ENCODE measurements around the gene RHBDD2. TPM values are rescaled to one million over a fixed set of nuclear protein-coding genes. Genes with fewer than 3 reads are reported as not detected.

The RHBDD2 gene
- total and polyA plus RNA-seq, 2 experiments from 2014 or later = 61.1 to 178 TPM

DNA sequence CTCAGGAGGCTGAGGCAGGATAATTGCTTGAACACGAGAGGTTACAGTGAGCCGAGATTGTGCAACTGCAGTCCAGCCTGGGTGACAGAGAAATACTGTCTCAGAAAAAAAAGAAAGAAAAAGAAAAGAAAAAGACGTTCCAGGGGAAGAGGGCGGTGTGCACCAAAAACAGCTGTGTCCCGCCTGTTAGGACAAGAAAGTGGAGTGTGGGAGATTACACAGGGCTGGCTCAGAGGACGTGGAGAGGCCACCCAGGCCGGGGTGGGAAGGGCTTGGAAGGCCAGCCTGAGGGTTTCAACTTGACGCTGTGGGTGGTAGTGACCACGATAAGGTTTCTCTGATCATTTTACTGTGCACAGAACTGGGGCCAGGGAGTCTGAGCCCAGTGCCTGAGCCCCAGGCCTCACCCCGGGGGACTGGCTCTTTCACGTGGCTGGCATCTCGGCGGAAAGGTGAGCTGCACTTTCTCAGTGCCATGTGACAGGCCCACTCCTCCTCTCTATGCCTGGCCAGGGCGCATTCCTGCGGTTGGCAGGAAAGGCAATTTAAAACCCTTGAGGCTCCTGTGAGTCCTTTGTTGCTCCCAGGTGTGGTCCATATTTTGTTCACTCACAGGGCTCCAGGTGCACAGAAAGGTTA, 13.9 kb downstream of the RHBDD2 start:
- Histone ChIP-seq H4K20me1 (ENCODE audit: insufficient read depth, poor library complexity, severe bottlenecking) (no peaks in the 10 kb centered on the region), H3K27ac (peak overlapping the region; percentile 32)

DNA sequence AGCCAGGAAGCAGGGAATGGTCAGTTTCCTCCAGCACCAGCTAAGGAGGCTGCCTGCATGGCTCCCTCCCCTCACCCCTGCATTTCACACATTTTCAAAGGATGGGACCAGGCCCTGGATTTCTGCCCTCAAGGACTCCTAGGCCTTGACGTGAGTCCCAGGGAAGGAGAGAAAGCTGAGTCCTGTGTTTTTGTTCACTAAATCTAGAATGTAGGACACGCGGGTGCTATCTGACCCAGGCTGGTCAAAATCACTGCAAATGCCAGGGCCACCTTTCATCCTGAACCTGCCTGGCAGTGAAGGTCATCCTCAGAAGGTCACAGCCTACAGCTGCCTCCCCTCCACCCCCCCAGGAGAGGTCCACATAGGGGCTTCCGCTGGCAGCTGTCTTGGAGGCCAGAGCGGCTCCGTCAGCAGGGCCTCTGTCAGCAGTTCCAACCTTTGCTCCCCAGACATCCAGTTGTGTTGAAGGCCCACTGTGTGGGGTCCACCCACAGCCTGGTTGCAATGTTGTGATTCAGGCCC, 18.0 kb downstream of the RHBDD2 start:
- Histone ChIP-seq H3K9me2 (replicated peaks; ENCODE audit: insufficient read depth) (no peaks in the 10 kb centered on the region), H3K4me3 (no peak overlapping the region), H3K4me1 (ENCODE audit: insufficient read depth) (peaks cover 8% of the 10 kb centered on the region), H3K79me2 (no peaks in the 10 kb centered on the region), H4K20me1 (ENCODE audit: insufficient read depth, poor library complexity, severe bottlenecking) (no peaks in the 10 kb centered on the region), H3K4me2 (no peak overlapping the region), H3K9me3 (ENCODE audit: low read depth) (no peaks in the 10 kb centered on the region), H2AFZ (no peak overlapping the region), H3K27me3 (no peaks in the 10 kb centered on the region), H3K36me3 (replicated peaks; ENCODE audit: insufficient read depth, low read depth) (no peaks in the 10 kb centered on the region), H3K27ac (no peak overlapping the region)
- no peak for DNase-seq (ENCODE audit: low spot score)
- no peak for TF ChIP-seq EZH2phosphoT487 (IDR thresholded peaks at IDR 0.05; ENCODE audit: low read depth, severe bottlenecking, unreplicated experiment)
- TF ChIP-seq CTCF (IDR thresholded peaks at IDR 0.05; ENCODE audit: poor library complexity) = no peak
- TF ChIP-seq EZH2 (IDR thresholded peaks at IDR 0.05; ENCODE audit: borderline replicate concordance) = no peak
- WGBS (ENCODE audit: low lambda C conversion rate, missing lambda C conversion rate) = 89% methylated on average over 6 of the region's 6 CpGs

More for the DNA sequence above, 13.9 kb downstream of the RHBDD2 start:
- 49% methylated on average over 15 of the region's 15 CpGs for WGBS (ENCODE audit: low lambda C conversion rate, missing lambda C conversion rate)
- no peak overlapping the region for H3K4me3 ChIP-seq
- no peaks in the 10 kb centered on the region for H3K27me3 ChIP-seq
- H3K9me2 ChIP-seq (replicated peaks; ENCODE audit: insufficient read depth) = no peaks in the 10 kb centered on the region
- H3K9me3 ChIP-seq (ENCODE audit: low read depth) = no peaks in the 10 kb centered on the region
- H3K36me3 ChIP-seq (replicated peaks; ENCODE audit: insufficient read depth, low read depth) = no peaks in the 10 kb centered on the region
- no peak overlapping the region for H3K4me2 ChIP-seq
- peaks cover 8% of the 10 kb centered on the region for H3K4me1 ChIP-seq (ENCODE audit: insufficient read depth)
- no peak overlapping the region for H2AFZ ChIP-seq
- TF ChIP-seq EZH2phosphoT487 (IDR thresholded peaks at IDR 0.05; ENCODE audit: low read depth, severe bottlenecking, unreplicated experiment) = no peak
- TF ChIP-seq CTCF (IDR thresholded peaks at IDR 0.05; ENCODE audit: poor library complexity) = no peak
- no peak for TF ChIP-seq EZH2 (IDR thresholded peaks at IDR 0.05; ENCODE audit: borderline replicate concordance)
- H3K79me2 ChIP-seq = no peaks in the 10 kb centered on the region
- peak; percentile 41 for DNase-seq (ENCODE audit: low spot score)

DNA sequence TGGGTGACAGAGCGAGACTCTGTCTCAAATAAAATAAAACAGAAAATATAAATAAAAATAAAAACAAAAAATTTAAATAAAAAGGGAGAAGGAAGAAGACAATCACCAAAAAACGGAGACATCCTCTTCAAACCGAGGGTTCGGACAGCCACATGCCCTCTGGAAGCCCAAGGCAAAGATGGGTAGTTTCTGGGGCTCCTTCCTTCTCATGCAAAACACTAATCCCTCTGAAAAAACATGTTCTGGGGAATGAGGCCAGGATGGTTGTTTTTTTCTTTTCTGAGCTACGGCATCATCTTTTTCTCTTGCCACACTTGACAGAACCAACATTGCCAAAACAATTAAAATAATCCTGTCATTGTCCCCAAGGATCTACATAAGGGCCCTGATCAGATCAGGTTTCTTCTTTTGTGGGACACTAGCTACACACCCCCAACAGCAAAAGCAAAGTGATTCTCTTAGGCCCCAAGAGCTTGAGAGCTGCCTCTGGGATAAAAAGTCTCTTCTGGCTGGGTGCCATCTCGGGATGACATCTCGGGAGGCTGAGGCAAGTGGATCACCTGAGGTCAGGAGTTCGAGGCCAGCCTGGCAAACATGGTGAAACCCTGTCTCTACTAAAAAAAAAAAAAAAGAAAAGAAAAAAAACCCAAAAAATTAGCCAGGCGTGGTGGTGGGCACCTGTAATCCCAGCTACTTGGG, 21.9 kb downstream of the RHBDD2 start:
- H3K4me1 ChIP-seq (ENCODE audit: insufficient read depth) = no peaks in the 10 kb centered on the region
- no peaks in the 10 kb centered on the region for H3K79me2 ChIP-seq
- TF ChIP-seq EZH2 (IDR thresholded peaks at IDR 0.05; ENCODE audit: borderline replicate concordance) = no peak
- TF ChIP-seq CTCF (IDR thresholded peaks at IDR 0.05; ENCODE audit: poor library complexity) = no peak
- TF ChIP-seq EZH2phosphoT487 (IDR thresholded peaks at IDR 0.05; ENCODE audit: low read depth, severe bottlenecking, unreplicated experiment) = no peak
- no peaks in the 10 kb centered on the region for H3K9me2 ChIP-seq (replicated peaks; ENCODE audit: insufficient read depth)
- no peaks in the 10 kb centered on the region for H3K36me3 ChIP-seq (replicated peaks; ENCODE audit: insufficient read depth, low read depth)
- no peaks in the 10 kb centered on the region for H3K27me3 ChIP-seq
- no peaks in the 10 kb centered on the region for H3K9me3 ChIP-seq (ENCODE audit: low read depth)
- DNase-seq (ENCODE audit: low spot score) = no peak
- H3K4me2 ChIP-seq = no peak overlapping the region
- 84% methylated on average over 9 of the region's 9 CpGs for WGBS (ENCODE audit: low lambda C conversion rate, missing lambda C conversion rate)
- no peak overlapping the region for H3K4me3 ChIP-seq
- H2AFZ ChIP-seq = no peak overlapping the region
- no peak overlapping the region for H3K27ac ChIP-seq
- no peaks in the 10 kb centered on the region for H4K20me1 ChIP-seq (ENCODE audit: insufficient read depth, poor library complexity, severe bottlenecking)
